HEK293 (cell line): ENCODE measurements around the gene DCC.

Source experiments
- CTCF ChIA-PET: fragments of 350-600 bp; formaldehyde crosslinking; extraction: SDS; loops from one replicate; lab custom pipeline; 2021; ENCODE audit warnings: antibody characterized with exemption; lab: Yijun Ruan, JAX
- POLR2A ChIA-PET: fragments of 300-600 bp; formaldehyde crosslinking; extraction: SDS; loops from one replicate; lab custom pipeline; 2020; ENCODE audit warnings: antibody characterized with exemption, inconsistent platforms; lab: Yijun Ruan, JAX
- H3K27ac ChIP-seq: fragments of 200-500 bp; sonication (Bioruptor generic); 2 replicates; pipeline ENCODE4 v1.5.1; 2014; ENCODE audit warnings: low read depth, low read length, control low read depth, inconsistent platforms; ENCODE audit errors: extremely low read depth
- H3K36me3 ChIP-seq, 2 experiments: fragments of 200-500 bp in 1 of 2; sonication (Bioruptor generic) in 1 of 2; 1 replicate in 1 of 2; 2 replicates in 1 of 2; pipeline ENCODE4 v1.5.1; 2014 to 2017; ENCODE audit warnings: inconsistent platforms in 2 of 2, low read length in 2 of 2; ENCODE audit not compliant: control insufficient read depth in 2 of 2, insufficient read depth in 1 of 2
- H3K4me1 ChIP-seq: fragments of 200-500 bp; sonication (Bioruptor generic); 2 replicates; pipeline ENCODE4 v1.5.1; 2014; ENCODE audit warnings: mild to moderate bottlenecking, low read length, inconsistent platforms; ENCODE audit not compliant: control insufficient read depth, insufficient read depth
- H3K4me3 ChIP-seq: 2 replicates; pipeline ENCODE4 v1.5.1; 2011; ENCODE audit warnings: low read depth, mild to moderate bottlenecking, control low read depth, low read length, moderate library complexity
- H3K9me3 ChIP-seq: fragments of 200-500 bp; sonication (Bioruptor generic); 2 replicates; pipeline ENCODE4 v1.5.1; 2014; ENCODE audit warnings: low read depth, low read length, inconsistent platforms; ENCODE audit not compliant: control insufficient read depth, insufficient read depth
- BCL11B ChIP-seq: fragments of 450-650 bp; formaldehyde crosslinking; IDR thresholded peaks from 2 replicates; pipeline ENCODE4 v1.5.1; 2016; ENCODE audit warnings: low read depth, missing biosample characterization, missing genetic modification characterization
- KLF10 ChIP-seq: fragments of 450-650 bp; IDR thresholded peaks from 2 replicates; pipeline ENCODE4 v1.5.1; 2018; ENCODE audit warnings: missing biosample characterization, mild to moderate bottlenecking, missing genetic modification characterization
- KLF16 ChIP-seq: fragments of 450-650 bp; formaldehyde crosslinking; IDR thresholded peaks from 2 replicates; pipeline ENCODE4 v1.5.1; 2017; ENCODE audit warnings: missing biosample characterization, missing genetic modification characterization
- OVOL3 ChIP-seq: fragments of 450-650 bp; formaldehyde crosslinking; IDR thresholded peaks from 2 replicates; pipeline ENCODE4 v1.5.1; 2016; ENCODE audit warnings: missing biosample characterization, missing genetic modification characterization
- REPIN1 ChIP-seq: fragments of 450-650 bp; formaldehyde crosslinking; IDR thresholded peaks from 2 replicates; pipeline ENCODE4 v1.5.1; 2017; ENCODE audit warnings: missing biosample characterization, missing genetic modification characterization, low read depth
- SALL2 ChIP-seq: fragments of 450-650 bp; formaldehyde crosslinking; IDR thresholded peaks from 2 replicates; pipeline ENCODE4 v1.5.0; 2017; ENCODE audit warnings: missing biosample characterization, mild to moderate bottlenecking, missing genetic modification characterization, borderline replicate concordance
- SP3 ChIP-seq: fragments of 450-650 bp; formaldehyde crosslinking; IDR thresholded peaks from 2 replicates; pipeline ENCODE4 v1.5.1; 2016; ENCODE audit warnings: missing biosample characterization, missing genetic modification characterization
- SP7 ChIP-seq: fragments of 450-650 bp; formaldehyde crosslinking; IDR thresholded peaks from 2 replicates; pipeline ENCODE4 v1.5.1; 2016; ENCODE audit warnings: missing biosample characterization, missing genetic modification characterization
- YY1 ChIP-seq: fragments of 450-650 bp; formaldehyde crosslinking; IDR thresholded peaks from 2 replicates; pipeline ENCODE4 v1.5.1; 2018; ENCODE audit warnings: missing biosample characterization, missing genetic modification characterization
- ZBTB7A ChIP-seq: fragments of 450-650 bp; formaldehyde crosslinking; IDR thresholded peaks from 2 replicates; pipeline ENCODE4 v1.5.1; 2016; ENCODE audit warnings: low read depth, missing biosample characterization, missing genetic modification characterization
- ZFP69B ChIP-seq: fragments of 450-650 bp; formaldehyde crosslinking; IDR thresholded peaks from 2 replicates; pipeline ENCODE4 v1.5.1; 2016; ENCODE audit warnings: missing biosample characterization, missing genetic modification characterization
- ZIC2 ChIP-seq: fragments of 450-650 bp; formaldehyde crosslinking; IDR thresholded peaks from 2 replicates; pipeline ENCODE4 v1.5.1; 2016; ENCODE audit warnings: missing biosample characterization, missing genetic modification characterization
- ZNF140 ChIP-seq: fragments of 450-650 bp; formaldehyde crosslinking; IDR thresholded peaks from 2 replicates; pipeline ENCODE4 v1.5.1; 2016; ENCODE audit warnings: missing biosample characterization, missing genetic modification characterization
- ZNF157 ChIP-seq: fragments of 450-650 bp; formaldehyde crosslinking; IDR thresholded peaks from 2 replicates; pipeline ENCODE4 v1.5.1; 2016; ENCODE audit warnings: missing biosample characterization, missing genetic modification characterization
- ZNF211 ChIP-seq: fragments of 450-650 bp; formaldehyde crosslinking; IDR thresholded peaks from 2 replicates; pipeline ENCODE4 v1.5.1; 2016; ENCODE audit warnings: low read depth, missing biosample characterization, missing genetic modification characterization
- ZNF341 ChIP-seq: fragments of 450-650 bp; formaldehyde crosslinking; IDR thresholded peaks from 2 replicates; pipeline ENCODE4; 2016; ENCODE audit warnings: low read depth, missing biosample characterization, missing genetic modification characterization
- ZNF423 ChIP-seq: fragments of 450-650 bp; formaldehyde crosslinking; IDR thresholded peaks from 2 replicates; pipeline ENCODE4 v1.5.1; 2016; ENCODE audit warnings: missing biosample characterization, missing genetic modification characterization
- ZNF473 ChIP-seq: fragments of 450-650 bp; formaldehyde crosslinking; IDR thresholded peaks from 2 replicates; pipeline ENCODE4 v1.5.1; 2017; ENCODE audit warnings: missing biosample characterization, missing genetic modification characterization
- ZNF585B ChIP-seq: fragments of 450-650 bp; formaldehyde crosslinking; IDR thresholded peaks from 2 replicates; pipeline ENCODE4 v1.5.1; 2016; ENCODE audit warnings: missing biosample characterization, missing genetic modification characterization
- ZNF707 ChIP-seq: fragments of 450-650 bp; formaldehyde crosslinking; IDR thresholded peaks from 2 replicates; pipeline ENCODE4 v1.5.1; 2016; ENCODE audit warnings: missing biosample characterization, missing genetic modification characterization
- ZNF792 ChIP-seq: fragments of 450-650 bp; formaldehyde crosslinking; IDR thresholded peaks from 2 replicates; pipeline ENCODE4 v1.5.1; 2016; ENCODE audit warnings: missing biosample characterization, missing genetic modification characterization
- ZNF837 ChIP-seq: fragments of 450-650 bp; formaldehyde crosslinking; IDR thresholded peaks from 2 replicates; pipeline ENCODE4 v1.5.1; 2016; ENCODE audit warnings: missing biosample characterization, missing genetic modification characterization
- ZNF843 ChIP-seq: fragments of 450-650 bp; formaldehyde crosslinking; IDR thresholded peaks from 2 replicates; pipeline ENCODE4 v1.5.1; 2016; ENCODE audit warnings: missing biosample characterization, missing genetic modification characterization
- TF ChIP-seq, protein P1 (sequence below): fragments of 450-650 bp; formaldehyde crosslinking; IDR thresholded peaks from 2 replicates; pipeline ENCODE4 v1.5.1; 2016; ENCODE audit warnings: missing biosample characterization, missing genetic modification characterization
- TF ChIP-seq, protein P2 (sequence below): fragments of 450-650 bp; formaldehyde crosslinking; IDR thresholded peaks from 2 replicates; pipeline ENCODE4 v1.5.1; 2016; ENCODE audit warnings: missing biosample characterization, missing genetic modification characterization
- TF ChIP-seq, protein P3 (sequence below): fragments of 450-650 bp; formaldehyde crosslinking; IDR thresholded peaks from 2 replicates; pipeline ENCODE4 v1.5.1; 2016; ENCODE audit warnings: missing biosample characterization, missing genetic modification characterization
- TF ChIP-seq, protein P4 (sequence below): fragments of 450-650 bp; formaldehyde crosslinking; IDR thresholded peaks from 2 replicates; pipeline ENCODE4 v1.5.1; 2016; ENCODE audit warnings: missing biosample characterization, missing genetic modification characterization, borderline replicate concordance

Gene DCC

DNA sequence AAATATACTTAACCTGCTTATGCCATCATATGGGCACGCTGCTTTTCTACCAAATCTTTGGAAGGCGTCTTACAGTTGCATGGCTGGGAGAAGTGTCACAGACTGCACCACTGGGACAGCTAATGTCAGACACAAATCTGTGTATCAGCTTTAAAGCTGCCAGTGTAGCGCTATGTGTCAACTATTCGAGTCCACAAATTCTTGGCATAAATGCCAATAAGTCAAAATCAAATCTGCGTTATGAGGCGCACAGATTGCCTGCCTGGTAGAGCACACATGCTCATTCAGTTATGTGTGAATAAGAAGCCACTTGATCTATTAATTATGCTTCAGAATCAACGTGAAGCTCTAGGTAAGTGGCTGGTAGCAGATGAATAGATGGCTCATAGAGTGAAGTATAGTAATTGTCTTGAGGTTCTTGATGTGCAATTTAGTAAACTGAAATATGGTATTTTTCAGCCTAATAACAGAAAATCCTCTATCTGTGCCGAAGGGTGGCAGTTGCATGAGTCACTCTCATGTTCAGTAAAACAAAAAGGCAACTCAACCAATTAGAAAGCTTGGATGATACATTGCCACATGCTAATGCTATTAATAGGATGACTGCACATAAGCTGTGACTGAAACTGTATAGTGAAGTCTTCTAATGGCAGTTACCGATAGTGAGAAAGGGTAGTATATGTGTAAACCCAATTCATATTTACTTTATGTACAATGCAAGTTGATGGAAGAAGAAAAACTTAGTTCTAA is 52.0 kb downstream of the DCC start:
- Histone ChIP-seq H3K9me3 (no peaks in the 10 kb centered on the region), H3K4me1 (no peaks in the 10 kb centered on the region)
- TF ChIP-seq ZNF157 (tag by site-specific recombination) (no peak), SALL2 (no peak), ZBTB7A (tag by site-specific recombination) (no peak), ZNF211 (no peak), REPIN1 (tag by site-specific recombination) (no peak), KLF10 (tag by site-specific recombination) (no peak), ZFP69B (tag by site-specific recombination) (no peak), ZNF341 (no peak), ZNF843 (tag by site-specific recombination) (no peak), KLF16 (no peak), SP7 (tag by site-specific recombination) (no peak)
- TF ChIP-seq, protein P1, sequence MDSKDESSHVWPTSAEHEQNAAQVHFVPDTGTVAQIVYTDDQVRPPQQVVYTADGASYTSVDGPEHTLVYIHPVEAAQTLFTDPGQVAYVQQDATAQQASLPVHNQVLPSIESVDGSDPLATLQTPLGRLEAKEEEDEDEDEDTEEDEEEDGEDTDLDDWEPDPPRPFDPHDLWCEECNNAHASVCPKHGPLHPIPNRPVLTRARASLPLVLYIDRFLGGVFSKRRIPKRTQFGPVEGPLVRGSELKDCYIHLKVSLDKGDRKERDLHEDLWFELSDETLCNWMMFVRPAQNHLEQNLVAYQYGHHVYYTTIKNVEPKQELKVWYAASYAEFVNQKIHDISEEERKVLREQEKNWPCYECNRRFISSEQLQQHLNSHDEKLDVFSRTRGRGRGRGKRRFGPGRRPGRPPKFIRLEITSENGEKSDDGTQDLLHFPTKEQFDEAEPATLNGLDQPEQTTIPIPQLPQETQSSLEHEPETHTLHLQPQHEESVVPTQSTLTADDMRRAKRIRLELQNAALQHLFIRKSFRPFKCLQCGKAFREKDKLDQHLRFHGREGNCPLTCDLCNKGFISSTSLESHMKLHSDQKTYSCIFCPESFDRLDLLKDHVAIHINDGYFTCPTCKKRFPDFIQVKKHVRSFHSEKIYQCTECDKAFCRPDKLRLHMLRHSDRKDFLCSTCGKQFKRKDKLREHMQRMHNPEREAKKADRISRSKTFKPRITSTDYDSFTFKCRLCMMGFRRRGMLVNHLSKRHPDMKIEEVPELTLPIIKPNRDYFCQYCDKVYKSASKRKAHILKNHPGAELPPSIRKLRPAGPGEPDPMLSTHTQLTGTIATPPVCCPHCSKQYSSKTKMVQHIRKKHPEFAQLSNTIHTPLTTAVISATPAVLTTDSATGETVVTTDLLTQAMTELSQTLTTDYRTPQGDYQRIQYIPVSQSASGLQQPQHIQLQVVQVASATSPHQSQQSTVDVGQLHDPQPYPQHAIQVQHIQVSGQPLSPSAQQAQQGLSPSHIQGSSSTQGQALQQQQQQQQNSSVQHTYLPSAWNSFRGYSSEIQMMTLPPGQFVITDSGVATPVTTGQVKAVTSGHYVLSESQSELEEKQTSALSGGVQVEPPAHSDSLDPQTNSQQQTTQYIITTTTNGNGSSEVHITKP = no peak
- TF ChIP-seq, protein P2, sequence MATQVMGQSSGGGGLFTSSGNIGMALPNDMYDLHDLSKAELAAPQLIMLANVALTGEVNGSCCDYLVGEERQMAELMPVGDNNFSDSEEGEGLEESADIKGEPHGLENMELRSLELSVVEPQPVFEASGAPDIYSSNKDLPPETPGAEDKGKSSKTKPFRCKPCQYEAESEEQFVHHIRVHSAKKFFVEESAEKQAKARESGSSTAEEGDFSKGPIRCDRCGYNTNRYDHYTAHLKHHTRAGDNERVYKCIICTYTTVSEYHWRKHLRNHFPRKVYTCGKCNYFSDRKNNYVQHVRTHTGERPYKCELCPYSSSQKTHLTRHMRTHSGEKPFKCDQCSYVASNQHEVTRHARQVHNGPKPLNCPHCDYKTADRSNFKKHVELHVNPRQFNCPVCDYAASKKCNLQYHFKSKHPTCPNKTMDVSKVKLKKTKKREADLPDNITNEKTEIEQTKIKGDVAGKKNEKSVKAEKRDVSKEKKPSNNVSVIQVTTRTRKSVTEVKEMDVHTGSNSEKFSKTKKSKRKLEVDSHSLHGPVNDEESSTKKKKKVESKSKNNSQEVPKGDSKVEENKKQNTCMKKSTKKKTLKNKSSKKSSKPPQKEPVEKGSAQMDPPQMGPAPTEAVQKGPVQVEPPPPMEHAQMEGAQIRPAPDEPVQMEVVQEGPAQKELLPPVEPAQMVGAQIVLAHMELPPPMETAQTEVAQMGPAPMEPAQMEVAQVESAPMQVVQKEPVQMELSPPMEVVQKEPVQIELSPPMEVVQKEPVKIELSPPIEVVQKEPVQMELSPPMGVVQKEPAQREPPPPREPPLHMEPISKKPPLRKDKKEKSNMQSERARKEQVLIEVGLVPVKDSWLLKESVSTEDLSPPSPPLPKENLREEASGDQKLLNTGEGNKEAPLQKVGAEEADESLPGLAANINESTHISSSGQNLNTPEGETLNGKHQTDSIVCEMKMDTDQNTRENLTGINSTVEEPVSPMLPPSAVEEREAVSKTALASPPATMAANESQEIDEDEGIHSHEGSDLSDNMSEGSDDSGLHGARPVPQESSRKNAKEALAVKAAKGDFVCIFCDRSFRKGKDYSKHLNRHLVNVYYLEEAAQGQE (tag by site-specific recombination) = no peak

DNA sequence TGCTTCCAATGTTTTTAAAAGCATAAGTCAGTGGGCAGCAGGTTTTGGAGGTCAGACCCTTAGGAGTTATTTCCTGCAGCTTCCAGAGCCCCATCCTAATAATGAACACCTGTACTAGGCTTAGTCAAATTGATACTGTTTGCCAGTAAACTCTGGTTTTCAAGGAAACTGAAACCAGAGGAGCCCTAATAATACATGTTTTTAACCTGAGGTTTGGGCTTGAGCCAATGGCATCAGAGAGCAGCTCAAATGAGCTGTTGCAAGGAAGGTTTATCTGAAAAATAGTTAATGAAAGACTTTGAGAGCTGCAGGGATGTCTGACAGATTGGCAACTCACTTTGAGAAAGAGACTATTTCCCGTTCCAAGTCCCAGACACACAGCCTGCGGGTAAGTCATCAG is 54.6 kb downstream of the DCC start:
- Histone ChIP-seq H3K9me3 (no peaks in the 10 kb centered on the region), H3K4me3 (no peak overlapping the region), H3K4me1 (no peaks in the 10 kb centered on the region), H3K27ac (no peak overlapping the region), H3K36me3 (no peaks in the 10 kb centered on the region)
- CTCF ChIA-PET = no interaction called here
- POLR2A ChIA-PET = no interaction called here
- TF ChIP-seq ZNF792 (no peak), ZNF473 (tag by site-specific recombination) (no peak), YY1 (tag by site-specific recombination) (no peak), ZNF707 (tag by site-specific recombination) (no peak), OVOL3 (tag by site-specific recombination) (no peak), ZNF140 (tag by site-specific recombination) (no peak), ZNF423 (tag by site-specific recombination) (no peak), ZIC2 (no peak), BCL11B (tag by site-specific recombination) (no peak), ZNF837 (tag by site-specific recombination) (no peak), SP3 (no peak), ZNF585B (no peak)
- TF ChIP-seq, protein P3, sequence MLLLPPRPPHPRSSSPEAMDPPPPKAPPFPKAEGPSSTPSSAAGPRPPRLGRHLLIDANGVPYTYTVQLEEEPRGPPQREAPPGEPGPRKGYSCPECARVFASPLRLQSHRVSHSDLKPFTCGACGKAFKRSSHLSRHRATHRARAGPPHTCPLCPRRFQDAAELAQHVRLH (tag by site-specific recombination) = no peak
- TF ChIP-seq, protein P4, sequence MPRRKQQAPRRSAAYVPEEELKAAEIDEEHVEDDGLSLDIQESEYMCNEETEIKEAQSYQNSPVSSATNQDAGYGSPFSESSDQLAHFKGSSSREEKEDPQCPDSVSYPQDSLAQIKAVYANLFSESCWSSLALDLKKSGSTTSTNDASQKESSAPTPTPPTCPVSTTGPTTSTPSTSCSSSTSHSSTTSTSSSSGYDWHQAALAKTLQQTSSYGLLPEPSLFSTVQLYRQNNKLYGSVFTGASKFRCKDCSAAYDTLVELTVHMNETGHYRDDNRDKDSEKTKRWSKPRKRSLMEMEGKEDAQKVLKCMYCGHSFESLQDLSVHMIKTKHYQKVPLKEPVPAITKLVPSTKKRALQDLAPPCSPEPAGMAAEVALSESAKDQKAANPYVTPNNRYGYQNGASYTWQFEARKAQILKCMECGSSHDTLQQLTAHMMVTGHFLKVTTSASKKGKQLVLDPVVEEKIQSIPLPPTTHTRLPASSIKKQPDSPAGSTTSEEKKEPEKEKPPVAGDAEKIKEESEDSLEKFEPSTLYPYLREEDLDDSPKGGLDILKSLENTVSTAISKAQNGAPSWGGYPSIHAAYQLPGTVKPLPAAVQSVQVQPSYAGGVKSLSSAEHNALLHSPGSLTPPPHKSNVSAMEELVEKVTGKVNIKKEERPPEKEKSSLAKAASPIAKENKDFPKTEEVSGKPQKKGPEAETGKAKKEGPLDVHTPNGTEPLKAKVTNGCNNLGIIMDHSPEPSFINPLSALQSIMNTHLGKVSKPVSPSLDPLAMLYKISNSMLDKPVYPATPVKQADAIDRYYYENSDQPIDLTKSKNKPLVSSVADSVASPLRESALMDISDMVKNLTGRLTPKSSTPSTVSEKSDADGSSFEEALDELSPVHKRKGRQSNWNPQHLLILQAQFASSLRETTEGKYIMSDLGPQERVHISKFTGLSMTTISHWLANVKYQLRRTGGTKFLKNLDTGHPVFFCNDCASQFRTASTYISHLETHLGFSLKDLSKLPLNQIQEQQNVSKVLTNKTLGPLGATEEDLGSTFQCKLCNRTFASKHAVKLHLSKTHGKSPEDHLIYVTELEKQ (tag by site-specific recombination) = no peak

More for the DNA sequence above, 52.0 kb downstream of the DCC start:
- Histone ChIP-seq H3K36me3 (no peaks in the 10 kb centered on the region), H3K4me3 (no peak overlapping the region), H3K27ac (no peak overlapping the region)
- ChIA-PET POLR2A (no interaction called here), CTCF (no interaction called here)
